Measurements from ENCODE around the gene MYO16.
"Not testable (repeated sequence)": the region's sequence is repeated elsewhere in the genome, so short reads cannot be mapped to it uniquely, and the experiment has no call there.

Gene MYO16

DNA sequence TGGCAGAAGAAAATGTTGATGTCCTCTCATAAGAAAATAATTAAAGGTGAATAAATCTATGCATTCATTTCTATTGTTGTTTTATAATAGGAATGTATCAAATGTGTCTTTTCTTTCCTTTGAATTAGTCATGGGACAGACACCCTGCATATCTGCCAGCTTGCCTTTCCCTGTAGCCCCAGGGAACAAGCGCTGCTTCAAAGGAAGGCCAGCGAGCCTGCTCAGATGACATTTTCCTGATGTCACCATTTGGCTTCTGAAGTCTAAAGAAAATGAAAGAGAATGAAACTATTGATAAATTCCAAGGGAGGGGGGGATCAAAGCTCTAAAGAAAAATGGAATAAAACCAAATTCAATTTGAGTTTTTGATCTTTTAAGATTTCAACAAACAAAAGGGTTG is 582.2 kb downstream of the MYO16 start:
- no peak for DNase-seq

DNA sequence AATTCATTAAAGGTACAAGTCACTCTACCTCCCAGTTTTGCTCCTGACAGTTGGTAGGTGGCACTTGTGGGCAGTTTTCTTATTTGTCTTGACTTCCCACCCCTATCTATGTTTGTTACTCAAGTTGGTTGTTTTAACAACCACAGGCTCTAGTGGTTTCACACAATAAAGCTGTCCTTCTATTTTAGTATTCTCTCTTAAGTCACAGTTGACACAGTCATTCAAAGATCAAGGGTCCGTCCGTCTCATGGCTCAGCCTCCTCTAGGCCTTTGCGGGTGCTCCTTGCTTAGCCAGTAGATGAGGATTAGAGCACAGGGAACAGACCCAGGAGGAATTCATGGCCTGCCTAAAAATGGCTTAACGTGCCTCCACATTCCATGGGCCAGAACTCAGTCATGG is 583.2 kb downstream of the MYO16 start:
- DNase-seq = no peak

DNA sequence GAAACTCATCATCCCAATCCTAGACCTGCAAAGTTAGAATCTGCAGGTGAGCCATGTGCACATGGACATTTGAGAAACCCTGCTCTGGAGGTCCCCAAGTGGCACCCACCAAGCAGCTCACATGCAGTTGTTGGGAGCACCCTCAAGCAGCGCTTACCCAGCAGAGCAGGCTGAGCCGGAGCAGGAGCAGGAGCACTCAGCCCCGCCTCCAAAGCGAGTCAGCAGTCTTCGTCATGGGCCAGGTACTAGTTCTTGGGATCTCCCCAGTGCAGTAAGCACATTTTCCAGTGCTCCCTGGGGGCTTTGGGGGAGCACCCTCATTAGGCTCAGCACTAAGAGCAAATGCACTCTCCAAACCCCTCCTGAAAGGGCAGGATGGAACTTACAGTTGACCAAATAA is 584.3 kb downstream of the MYO16 start:
- DNase-seq = no peak

DNA sequence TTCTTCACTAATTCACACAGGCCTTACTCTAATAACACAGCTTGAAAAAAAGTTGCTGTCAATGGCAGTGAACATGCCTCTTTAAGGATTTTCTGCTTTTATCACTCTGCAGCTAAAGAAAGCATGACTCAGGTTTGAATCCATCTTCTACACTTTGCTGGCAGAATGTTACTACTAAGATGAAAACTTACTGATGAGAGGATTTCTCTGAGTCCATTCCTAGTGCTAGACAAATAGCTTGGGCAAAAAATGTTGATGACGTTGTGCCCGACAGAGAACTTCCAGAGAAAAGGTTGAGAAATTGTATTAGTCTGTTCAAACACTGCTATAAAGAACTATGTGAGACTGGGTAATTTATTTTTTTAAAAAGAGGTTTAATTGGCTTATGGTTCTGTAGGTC is 585.0 kb downstream of the MYO16 start:
- DNase-seq = no peak

DNA sequence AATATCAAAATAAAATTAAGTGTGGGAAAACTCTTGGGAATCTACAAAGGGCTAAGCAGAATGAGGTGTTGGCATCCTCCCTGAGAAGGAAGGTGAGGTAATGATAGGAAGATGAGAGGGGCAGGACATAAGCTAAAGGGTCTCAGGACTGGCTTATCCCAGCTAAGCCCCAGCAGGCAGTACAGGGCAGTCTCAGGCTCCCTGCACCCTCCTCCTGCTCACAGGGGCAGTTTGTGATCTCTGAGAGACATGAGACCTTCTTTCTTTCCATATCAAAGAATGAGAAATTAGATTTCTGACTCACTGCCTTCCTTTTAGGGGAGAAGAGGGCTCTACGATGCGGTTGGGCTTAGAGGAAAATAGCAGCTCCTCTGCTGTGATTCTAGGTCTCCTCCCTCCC is 586.0 kb downstream of the MYO16 start:
- no peak for DNase-seq

DNA sequence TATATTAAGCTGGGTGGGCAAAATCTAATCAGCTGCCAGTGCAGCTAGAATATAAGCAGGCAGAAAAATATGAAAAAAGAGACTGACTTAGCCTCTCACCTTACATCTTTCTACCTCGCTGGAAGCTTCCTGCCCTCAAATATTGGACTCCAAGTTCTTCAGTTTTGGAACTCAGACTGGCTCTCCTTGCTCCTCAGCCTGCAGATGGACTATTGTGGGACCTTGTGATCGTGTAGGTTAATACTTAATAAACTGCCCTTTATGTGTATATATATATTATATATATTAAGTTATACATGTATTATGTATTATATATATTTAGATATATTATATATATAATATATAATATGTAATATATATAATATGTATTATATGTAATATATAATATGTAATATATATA is 588.1 kb downstream of the MYO16 start:
- not testable (repeated sequence) for DNase-seq

DNA sequence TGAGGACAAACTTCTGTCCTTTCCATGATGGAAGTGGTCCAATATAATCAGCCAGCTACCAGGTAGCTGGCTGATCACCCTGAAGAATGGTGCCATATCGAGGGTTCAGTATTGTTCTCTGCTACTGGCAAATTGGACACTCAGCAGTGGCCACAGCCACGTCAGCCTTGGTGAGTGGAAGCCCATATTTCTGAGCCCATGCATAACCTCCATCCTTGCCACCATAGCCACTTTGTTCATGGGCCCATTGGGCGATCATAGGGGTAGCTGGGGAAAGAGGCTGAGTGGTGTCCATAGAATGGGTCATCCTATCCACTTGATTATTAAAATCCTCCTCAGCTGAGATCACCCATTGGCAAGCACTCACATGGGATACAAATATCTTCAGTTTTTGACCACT is 591.2 kb downstream of the MYO16 start:
- DNase-seq = no peak

DNA sequence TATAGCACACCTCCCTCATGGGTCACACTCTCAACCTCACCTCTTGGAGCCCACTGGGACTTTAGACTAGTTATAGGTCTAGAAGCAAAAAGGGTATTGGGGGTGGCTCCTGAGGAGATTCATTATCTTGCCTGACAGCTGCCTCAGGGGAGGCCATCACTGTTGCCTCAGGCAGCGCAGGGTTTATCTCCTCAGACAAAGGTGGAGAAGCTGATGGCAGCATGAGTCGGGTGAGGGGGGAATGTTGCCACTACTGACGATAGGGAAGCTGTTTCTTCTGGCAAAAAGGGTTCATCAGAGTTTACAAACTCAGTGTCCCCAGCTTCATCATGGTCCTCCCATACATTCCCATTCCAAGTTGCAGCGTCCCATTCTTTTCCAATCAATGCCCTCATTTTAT is 594.6 kb downstream of the MYO16 start:
- DNase-seq = no peak

DNA sequence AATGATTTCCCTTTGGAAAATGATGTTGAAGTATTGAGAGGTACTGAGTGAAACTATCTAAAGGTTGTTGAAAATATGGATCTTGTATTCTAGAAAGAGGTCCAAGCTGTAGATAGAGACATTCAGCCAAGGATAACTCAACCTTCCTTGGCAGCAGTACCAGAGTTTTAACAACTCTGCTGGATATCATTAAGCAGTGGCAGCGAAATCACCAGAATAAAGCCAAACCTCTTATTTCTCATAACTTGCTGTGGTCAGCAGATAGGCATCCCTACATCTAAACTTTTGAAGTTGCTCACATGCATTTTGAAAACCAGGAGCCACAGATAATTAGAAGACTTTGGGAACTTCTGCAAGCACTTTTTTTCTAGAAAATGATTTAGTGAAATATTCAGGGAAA is 597.2 kb downstream of the MYO16 start:
- no peak for DNase-seq

DNA sequence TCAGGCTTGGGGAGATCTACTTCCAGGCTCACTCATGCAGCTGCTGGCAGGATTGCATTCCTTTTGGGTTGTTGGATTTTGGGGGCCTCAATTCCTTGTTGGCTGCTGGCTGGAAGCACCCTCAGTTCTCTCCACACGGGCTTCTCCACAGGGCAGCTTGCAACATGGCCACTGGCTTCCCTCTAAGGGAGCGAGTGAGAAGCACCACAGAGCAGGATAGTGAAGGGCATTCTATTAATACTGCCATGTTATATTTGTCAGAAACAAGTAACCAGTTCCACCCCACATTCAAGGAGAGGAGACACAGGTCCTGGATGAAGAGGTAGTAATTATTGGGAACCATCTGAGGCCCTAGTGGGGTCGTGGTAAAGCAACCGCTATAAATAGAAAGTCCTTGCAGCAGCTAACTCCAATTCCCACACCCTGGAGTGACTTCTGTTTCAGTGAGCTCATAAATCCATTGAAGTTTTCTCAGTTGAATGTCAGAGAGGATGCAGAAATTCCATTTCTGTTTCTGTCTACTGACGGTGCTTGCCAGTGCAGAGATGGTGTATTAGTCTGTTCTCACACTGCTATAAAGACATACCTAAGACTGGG is 598.0 kb downstream of the MYO16 start:
- DNase-seq = no peak

DNA sequence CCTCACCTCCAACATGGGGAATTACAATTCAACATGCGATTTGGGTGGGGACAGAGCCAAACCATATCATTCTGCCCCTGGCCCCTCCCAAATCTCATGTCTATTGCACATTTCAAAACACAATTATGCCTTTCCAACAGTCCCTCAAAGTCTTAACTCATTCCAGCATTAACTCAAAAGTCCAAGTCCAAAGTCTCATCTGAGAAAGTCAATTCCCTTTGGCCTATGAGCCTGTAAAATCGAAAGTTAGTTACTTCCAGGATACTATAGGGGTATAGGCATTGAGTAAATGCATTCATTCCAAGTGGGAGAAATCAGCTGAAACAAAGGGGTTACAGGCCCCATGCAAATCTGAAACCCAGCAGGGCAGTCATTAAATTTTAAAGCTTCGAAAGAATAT is 598.8 kb downstream of the MYO16 start:
- no peak for DNase-seq

DNA sequence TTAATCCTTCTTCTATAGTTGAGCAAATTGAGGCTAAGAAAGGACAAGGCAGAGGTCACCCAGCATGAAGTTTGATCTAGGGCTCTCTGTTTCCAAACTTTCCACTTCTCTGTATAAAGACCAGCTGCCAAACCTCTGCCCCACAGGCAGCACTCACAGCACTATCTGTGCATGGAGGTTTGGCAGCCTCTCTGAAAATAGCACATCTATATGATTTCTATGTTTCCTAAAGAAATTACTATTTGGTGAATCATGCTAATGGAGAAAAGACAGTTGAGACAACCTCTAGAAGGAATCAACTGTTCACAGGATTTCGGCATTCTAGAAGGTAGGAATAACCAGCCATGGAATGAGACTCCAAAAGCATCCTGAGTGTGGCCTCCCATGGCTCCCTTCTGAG is 602.5 kb downstream of the MYO16 start:
- no peak for DNase-seq

DNA sequence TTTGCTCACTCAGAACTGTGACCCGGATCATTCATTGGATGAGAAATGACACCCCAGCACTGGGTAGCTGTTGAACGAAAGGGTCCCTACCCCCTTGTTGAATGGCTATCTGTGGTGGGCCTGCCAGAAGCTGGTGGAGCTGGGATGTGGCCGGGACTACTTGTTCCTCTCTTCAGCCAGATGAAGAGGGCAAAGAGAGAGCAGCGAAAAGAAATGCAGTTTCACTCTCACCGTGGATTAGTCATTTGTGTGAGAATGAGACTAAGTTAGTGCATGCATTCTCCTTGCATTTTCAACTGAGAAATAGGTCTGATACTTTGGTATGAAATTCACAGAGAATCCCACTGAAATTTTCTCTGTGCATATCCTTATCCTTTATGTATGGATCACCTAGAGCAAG is 603.9 kb downstream of the MYO16 start:
- DNase-seq = no peak

DNA sequence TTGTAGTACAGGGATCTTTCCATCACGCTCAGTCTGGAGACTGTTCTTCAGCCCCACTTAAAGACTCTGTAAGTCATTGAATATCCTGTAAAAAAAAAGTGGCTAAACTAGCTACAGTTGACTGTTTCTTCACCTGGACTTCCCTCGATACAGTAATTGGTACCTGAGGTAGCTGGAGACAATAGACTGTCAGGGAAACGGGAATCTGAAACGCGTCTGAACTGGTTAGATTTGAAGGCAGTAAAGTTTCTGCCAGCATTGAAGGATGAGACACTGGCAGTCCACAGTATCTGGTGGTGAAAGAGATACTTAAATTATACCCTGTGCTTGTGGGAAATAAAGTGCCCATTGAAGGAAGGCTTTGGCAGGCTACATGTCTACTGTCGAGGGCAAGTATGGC is 606.5 kb downstream of the MYO16 start:
- DNase-seq = no peak

DNA sequence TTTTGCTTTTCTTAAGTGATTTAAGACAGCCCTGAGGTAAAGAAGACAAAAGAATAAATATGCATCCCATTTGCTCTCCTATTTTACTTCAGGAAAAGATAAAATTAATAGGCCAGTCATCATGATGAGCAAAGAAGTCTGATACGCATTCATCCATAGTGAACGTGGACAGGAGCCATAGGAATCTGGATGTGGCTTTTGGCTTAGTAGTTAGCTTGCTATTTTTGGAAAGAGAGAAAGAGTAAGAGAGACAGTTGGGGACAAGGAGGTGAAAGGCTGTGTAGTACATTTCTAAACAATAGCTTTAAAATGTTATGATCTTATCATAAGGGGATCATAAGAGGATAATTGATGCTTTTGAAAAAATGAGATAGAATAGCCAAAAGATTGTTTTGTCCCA is 611.7 kb downstream of the MYO16 start:
- DNase-seq = no peak

DNA sequence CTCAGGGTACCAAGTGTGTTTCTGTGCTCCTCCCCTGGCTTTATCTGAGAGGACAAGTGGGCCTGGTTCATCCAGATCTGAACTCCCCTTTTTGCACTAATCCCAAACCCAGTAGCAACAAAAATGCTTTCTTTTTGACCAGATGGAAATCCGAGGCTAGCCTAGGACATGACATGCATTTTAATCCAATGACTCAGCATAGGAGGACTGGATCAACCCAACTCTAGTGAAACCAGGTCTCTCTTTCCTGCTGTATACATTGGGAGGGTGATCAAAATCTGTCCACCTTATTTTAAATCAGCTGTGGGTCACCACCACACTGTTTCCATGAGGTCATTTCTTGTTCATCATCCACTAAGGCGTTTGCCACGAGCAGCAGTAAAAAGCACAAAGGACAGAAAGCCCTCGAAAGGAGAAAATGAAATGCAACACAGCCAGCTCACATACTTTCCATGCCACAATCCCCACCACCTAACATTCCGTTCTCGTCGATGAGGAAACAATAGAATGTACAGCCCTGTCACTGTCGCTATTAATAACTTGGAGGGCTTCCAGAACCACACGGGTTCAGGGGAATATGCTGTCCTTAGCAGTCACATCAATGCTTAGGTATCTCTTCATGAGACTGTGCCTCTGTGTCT is 614.0 kb downstream of the MYO16 start:
- DNase-seq = no peak

DNA sequence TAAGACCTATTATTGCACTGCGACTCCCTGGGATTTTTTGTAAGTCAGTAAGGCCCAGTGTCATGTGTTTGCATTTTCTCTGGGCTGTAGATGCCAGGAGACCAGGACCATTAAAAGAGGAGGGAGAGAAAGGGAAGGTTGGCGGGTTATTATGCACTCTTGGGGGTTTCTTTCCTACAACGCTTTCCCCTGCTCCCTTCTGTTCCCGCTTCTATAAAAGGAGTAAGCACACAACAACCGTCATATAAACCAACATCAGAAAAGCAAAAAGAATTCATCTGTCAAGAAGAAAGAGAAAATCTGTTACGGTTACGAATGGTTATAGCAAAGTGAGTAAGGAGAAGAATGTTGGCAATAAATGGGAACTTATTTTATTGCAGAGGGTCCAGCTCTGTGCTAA is 615.2 kb downstream of the MYO16 start:
- no peak for DNase-seq

DNA sequence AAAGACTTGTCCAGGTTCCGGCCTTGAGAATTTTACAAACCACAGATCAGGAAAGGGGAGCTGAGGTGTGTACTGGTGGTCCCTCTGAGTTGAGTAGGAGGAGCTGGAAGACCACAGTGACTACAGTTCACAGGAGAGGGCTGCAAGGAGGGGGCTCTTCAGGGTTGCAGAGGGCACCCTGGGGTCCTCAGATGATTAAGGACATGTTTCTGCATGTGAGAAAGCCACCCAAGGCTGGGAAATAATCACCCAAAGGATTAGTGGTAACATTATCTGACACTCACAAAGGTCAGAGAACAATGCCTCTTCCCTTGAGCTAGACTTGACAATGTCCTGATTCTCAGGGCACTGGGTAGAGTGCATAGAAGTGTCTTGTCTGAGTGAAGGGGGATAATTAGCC is 616.6 kb downstream of the MYO16 start:
- DNase-seq = no peak

DNA sequence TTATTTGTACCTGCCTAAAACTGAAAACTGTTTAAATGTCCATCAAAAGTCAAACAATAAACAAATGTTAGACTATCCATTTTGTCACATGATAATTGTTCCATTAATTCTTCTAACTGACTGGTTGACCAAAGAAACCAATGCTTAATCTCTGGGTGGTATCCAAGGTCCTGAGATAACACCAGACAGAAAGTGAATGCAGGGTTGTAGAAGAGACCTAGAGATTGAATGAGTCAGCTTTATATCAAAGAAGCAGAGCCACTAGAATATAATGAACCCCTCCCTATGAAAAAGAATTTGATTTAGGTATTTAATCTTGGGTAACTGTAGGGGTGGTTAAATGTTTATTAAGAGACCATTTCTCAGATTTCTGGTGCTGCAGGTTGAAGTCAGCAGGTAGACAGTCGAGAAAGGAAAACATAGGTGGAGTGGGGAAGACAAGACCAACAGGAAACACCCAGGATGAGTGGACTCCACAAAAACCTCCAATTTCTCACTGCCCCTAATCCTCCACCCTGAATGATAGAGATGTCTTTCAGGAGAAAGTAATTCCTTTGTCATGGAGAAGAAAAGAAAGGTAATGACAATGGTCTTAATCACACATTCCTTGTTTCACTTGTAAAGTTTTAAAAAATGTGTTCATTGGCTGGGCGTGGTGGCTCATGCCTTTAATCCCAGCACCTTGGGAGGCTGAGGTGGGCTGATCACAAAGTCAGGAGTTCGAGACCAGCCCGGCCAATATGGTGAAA is 620.5 kb downstream of the MYO16 start:
- DNase-seq = no peak

DNA sequence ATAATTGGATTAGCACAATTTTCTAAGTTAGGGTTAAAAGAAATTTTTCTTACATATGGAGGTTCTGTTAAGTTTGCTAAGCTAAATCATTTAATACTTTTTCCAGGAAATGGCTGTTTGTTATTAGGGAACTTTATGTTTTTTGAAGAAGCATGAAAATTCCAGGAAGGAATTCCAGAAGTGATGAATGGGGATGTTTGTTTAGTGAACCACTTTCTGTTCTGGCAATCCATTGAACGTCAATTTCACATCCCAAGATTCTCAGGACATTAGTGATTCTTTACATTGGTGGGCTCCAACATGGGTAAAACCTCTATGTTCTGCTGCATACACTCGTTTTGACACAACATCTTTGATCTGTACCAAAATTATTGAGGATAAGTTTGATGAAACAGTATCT is 622.5 kb downstream of the MYO16 start:
- DNase-seq = no peak

DNA sequence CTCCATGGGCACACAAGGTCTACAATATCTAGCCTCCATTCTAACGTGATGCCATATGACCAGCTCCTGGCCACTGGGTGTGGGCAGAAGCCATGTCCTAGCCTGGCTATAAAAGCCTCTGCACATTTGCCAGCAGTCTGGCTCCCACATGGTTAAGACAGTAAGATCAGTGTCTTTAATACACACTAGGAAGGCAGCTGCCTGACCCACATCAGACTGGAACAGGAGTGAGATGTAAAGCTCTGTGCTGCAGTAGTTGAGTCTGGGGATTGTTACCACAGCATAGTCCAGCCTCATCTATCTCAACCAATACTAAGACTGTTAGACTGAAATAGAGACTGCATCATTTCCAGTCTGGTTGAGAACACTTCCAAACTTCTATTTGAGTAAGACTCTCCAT is 623.9 kb downstream of the MYO16 start:
- no peak for DNase-seq

DNA sequence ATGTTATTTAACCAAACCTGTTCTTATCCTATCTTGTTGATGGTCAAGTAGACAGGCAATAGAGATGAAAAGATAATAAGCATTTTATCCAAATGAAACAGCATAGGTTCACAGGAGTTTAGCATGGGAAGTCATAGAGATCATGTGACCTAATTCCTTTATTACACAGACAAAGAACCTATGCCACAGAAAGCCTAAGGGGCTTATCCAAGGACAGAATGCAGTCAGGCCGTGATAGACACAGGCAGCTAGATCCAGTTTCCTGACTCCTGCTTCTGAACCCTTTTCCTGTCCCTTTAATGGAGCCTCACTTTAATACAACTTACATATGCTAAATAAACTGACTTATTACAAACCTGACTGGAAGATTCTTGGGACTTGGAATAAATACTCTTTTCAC is 624.9 kb downstream of the MYO16 start:
- DNase-seq = no peak

DNA sequence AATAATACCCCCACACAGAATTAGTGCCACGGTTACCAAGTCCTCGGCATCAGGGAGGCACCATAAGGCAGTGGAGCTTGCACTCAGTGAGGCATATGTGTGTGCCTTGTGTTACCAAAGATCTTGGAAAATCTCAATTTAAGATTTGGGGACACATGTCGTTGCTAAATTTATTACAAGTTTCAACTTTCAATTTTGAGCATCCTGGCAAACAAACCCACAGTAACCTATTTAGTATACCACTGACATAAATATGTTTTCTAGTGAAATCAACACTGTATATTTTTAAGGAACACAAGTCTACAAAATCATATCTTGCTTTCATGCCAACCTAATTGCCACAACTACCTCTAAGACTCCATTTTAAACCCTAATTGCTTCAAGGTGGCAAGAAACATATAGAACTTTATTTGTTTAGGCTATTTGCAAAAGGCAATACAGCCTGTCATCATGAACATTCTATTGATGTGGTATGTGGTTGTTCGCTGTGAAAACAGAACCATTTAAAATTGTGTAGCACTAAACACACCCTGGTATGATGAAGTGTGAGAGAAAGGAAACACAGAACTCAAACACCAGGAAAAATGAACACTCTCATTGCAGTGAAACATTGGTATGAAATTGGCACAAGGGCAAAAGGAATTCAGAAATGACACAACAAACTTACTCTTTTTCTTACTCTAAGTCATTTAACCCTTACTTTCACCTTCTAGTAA is 625.9 kb downstream of the MYO16 start:
- no peak for DNase-seq

Measured in GOT3 (cell line).